Bronchial epithelial cell (primary cell): ENCODE measurements around the gene DUSP8. TPM values are rescaled to one million over a fixed set of nuclear protein-coding genes. Genes with fewer than 3 reads are reported as not detected.

Source experiments
- DNase-seq: peaks from one replicate; pipeline ENCODE4 v3.0.0-alpha.2; 2010; ENCODE audit warnings: low read depth
- FAIRE-seq: peaks from 2 replicates; lab custom pipeline; 2011; peaks lifted over from hg19 to GRCh38; lab: Jason Lieb, UNC
- H3K27me3 ChIP-seq: 2 replicates; pipeline ENCODE4 v1.5.1; 2011; ENCODE audit warnings: low read length; ENCODE audit not compliant: control insufficient read depth, insufficient read depth
- H3K36me3 ChIP-seq: 2 replicates; pipeline ENCODE4 v1.5.1; 2011; ENCODE audit warnings: low read length; ENCODE audit not compliant: control insufficient read depth, insufficient read depth
- H3K4me3 ChIP-seq: 2 replicates; pipeline ENCODE4 v1.5.1; 2011; ENCODE audit warnings: mild to moderate bottlenecking, low read depth, low read length, control low read depth
- CTCF ChIP-seq: IDR thresholded peaks from 2 replicates; pipeline ENCODE4 v1.5.1; 2011; ENCODE audit warnings: mild to moderate bottlenecking, moderate library complexity, low read length, control low read depth, inconsistent platforms; ENCODE audit not compliant: insufficient read depth, severe bottlenecking
- total RNA-seq: library from RNA; depleted of rRNA; stranded (reverse); fragments of >200 nt; gene quantifications from 2 replicates; pipeline ENCODE4 v1.2.1, GENCODE V29; 2014

The DUSP8 gene
- total RNA-seq, 1 donor from 2014 or later = 0.26 TPM

- DNase-seq (no peak), FAIRE-seq (no peak)
- H3K27me3 ChIP-seq = no peaks in the 10 kb centered on the region
- TF ChIP-seq CTCF = no peak
- no peak overlapping the region for H3K4me3 ChIP-seq
- peaks cover 6% of the 10 kb centered on the region for H3K36me3 ChIP-seq
These were observed 54.7 kb downstream of the DUSP8 start for GRCh38 chr11:1517117-1518005.

GRCh38 chr11:1516273-1517067 is 55.6 kb downstream of the DUSP8 start:
- Histone ChIP-seq H3K36me3 (peaks cover 4% of the 10 kb centered on the region), H3K27me3 (no peaks in the 10 kb centered on the region), H3K4me3 (no peak overlapping the region)
- no peak for FAIRE-seq
- no peak for DNase-seq
- no peak for TF ChIP-seq CTCF

DNA sequence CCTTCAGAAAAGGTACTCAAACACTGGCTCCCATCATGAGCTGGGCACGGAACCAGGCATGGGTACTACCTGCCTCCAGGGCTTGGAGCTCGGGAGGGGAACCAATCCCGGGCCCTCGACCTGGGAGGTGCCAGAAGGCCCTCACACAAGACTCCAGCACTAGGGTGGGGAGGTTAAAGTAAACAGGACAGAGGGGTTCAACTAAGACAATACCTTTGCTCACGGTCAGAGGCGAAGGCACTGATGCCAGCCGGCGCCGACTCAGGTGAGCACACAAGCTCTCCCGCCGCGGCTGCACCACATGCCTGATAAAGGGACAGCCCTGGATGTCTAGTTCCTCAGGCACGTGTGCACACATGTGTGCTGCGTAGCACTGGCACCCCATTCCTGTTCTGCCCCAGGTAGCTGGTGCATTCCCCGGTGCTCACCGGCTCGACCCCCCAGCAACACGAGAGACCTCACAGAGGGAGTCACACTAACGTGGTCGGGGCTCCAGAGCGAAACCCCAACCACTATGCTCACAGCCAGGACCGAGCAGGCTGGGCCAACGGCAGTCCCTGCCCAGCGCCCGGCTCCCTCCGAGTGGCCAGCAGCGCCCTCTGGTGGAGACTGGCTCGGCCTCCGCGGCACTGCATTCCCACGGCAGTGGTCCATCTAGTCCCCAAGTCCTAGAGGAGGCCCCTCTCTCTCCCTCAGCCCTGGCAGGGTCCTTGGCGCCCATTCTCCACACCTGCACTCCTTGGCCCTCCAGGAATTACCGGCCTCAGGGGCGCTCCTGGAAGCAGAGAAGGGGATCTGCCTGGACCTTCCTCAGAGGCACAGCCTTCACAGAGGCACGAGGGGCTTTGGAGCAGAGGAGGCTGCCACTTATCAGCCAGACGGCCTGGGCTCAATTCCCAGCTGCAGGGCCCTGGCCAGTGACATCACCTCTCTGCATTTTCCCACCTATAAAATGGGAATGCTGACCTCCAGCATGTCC is 56.7 kb downstream of the DUSP8 start:
- Histone ChIP-seq H3K4me3 (no peak overlapping the region), H3K27me3 (no peaks in the 10 kb centered on the region), H3K36me3 (peaks cover 4% of the 10 kb centered on the region)
- peak; percentile 97 for TF ChIP-seq CTCF
- no peak for FAIRE-seq
- peak; percentile 26 for DNase-seq

GRCh38 chr11:1514336-1515061 is 57.6 kb downstream of the DUSP8 start:
- Histone ChIP-seq H3K27me3 (no peaks in the 10 kb centered on the region), H3K36me3 (peaks cover 4% of the 10 kb centered on the region), H3K4me3 (no peak overlapping the region)
- FAIRE-seq (no peak), DNase-seq (no peak)
- TF ChIP-seq CTCF = no peak
